ENCODE results near the gene PSORS1C1.

- TF ChIP-seq POLR2A (IDR thresholded peaks at IDR 0.05; ENCODE audit: low read depth, low read length) (no peak), POLR2AphosphoS5 (IDR thresholded peaks at IDR 0.05; ENCODE audit: low read depth, low read length) (no peak), TAF1 (IDR thresholded peaks at IDR 0.05; ENCODE audit: borderline replicate concordance, low read depth, low read length) (no peak)
These were observed 45.8 kb upstream of the PSORS1C1 start for GRCh38 chr6:31068669-31069340.
